Stimulated activated CD8-positive, alpha-beta memory T cell treated with anti-CD3 and anti-CD28 coated beads, Interleukin-2, amount 100 ng/mL, for 48 hours (primary cell): Measurements from ENCODE around the gene OTUD6A.
"Not testable (repeated sequence)": the region's sequence is repeated elsewhere in the genome, so short reads cannot be mapped to it uniquely, and the experiment has no call there.

Experiments used
- DNase-seq, 2 donors: peaks; one replicate each; pipeline ENCODE4 v3.0.0-alpha.2; 2020; ENCODE audit warnings: low read depth in 2 of 2

The OTUD6A gene

DNA sequence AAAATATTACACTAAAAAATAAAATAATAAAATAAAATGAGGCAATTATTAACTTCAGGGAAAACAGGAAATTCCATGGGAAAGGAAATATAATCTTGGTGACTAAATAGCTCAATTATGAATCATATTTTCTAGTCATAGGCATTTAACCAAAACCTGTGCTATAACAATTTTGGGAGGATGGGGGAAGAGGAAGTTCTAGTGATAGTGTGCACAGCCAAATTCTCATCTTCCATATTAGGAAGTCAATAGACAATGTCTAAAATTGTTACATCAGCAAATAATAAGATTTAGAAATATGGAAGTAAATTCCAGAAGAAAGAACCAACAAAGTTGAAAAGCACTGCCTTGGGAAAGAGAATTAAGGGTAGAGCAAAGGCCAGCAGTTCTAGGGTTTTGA is 15.3 kb upstream of the OTUD6A start:
- no peak for DNase-seq

DNA sequence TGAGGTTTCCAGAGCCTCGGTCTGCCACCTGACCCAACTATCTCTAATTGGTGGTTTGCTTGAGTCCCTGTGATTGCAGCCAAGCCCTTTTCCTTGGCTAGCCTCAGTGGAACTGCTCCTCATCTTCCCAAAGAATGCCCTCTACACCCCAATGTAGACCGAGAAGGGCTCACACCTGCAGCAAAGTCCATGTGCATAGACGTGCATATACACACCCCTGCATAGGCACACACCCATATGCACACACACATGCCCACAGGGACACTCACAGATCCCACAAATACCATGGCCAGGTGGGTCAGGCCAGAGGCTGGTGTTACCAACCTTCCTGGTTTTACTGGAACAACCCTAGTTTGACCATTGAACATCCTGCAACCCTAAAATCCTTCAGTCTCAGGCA is 12.9 kb upstream of the OTUD6A start:
- DNase-seq, result no peak

DNA sequence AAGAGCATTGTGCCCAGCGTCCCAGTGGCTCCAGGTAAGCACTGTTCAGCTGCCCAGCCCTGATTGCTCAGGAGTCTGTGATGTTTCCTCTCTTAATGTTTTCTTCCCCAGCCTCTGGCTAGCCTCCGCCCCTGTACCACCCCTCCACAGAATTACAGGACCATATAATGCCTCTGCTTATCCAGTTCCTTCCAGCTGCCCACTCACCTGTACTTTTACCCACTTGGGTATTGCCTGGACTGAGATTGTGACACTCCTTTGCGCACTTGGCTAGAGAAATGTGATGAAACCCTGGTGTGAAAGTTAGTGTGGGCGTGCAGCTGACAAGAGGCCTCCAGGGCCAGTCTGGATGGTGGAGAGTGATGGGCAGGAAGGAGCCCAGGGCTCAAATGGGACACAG is 12.3 kb upstream of the OTUD6A start, which contains the start of gene AWAT2:
Gene AWAT2, minus strand, starts transcription at position 14 of the 400 bp plus-strand sequence. Its CDS starts 6 bp downstream, at position 8.
- DNase-seq, result no peak

DNA sequence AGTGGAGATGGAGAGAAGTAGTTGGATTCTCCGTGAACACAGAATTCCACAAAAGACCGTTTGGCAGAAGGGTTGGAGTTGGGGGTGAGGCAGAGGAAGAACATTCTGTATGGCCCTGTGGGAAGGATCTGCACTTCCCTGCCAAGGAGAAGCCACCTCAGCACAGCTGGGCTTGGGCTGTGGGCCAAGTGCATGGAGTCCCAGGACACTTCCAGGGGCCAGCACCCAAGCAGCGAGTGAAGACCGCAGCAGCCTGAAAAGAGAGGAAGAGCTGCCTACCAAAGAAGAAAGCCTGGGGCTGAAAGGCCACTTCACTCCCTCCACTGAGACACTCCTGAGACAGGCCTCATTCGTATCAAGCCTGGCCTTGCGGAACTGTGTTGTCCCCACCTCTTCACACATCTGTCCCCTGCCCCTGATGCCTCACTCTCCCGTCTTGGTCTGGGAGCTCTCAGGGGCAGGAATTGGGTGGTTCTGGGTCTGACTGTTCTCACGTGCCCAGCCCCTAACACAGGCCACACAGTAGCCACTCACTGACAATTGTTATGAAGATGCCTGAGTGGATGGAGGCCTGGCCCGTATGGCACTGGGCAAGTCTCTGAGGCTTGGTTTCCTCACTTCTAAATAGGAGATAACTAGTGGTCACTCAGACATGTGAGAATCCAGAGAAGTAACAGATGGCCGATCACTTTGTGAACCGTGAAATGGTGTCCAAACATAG is 9.2 kb upstream of the OTUD6A start:
- no peak for DNase-seq

DNA sequence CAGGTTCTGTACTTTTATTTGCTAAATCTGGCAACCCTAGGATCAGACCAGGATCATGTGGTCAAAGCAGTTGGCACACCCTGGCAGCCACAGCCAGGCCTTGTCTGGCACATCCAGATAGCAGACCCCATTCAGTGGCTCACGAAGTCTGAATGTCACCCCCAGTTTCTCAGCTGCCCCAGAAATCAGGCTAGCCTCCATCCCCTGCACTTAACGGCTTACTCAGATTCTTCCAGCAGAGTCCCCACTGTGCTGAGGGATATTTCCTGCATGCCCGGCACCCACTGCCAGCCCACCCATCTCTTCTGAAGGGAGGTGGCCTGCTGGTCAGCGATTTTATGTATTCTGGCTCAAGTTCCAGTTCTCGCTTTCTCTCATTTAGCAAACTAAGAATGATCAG is 7.9 kb upstream of the OTUD6A start:
- no peak for DNase-seq

DNA sequence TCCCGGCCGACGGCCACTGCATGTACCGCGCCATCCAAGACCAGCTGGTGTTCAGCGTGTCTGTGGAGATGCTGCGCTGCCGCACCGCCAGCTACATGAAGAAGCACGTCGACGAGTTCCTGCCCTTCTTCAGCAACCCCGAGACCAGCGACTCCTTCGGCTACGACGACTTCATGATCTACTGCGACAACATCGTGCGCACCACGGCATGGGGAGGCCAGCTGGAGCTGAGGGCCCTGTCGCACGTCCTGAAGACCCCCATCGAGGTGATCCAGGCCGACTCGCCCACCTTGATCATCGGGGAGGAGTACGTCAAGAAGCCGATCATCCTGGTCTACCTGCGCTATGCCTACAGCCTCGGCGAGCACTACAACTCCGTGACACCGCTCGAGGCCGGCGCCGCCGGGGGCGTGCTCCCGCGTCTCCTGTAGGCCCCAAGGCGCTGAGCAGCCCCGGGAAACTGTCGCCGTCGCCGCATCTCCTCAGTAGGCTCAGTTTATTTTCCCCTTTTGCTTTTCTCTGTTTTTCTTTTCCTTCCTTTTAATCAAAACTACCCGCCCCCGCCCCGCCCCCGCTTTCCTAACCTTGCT is 799 bp downstream of the OTUD6A start:
- DNase-seq, result no peak

DNA sequence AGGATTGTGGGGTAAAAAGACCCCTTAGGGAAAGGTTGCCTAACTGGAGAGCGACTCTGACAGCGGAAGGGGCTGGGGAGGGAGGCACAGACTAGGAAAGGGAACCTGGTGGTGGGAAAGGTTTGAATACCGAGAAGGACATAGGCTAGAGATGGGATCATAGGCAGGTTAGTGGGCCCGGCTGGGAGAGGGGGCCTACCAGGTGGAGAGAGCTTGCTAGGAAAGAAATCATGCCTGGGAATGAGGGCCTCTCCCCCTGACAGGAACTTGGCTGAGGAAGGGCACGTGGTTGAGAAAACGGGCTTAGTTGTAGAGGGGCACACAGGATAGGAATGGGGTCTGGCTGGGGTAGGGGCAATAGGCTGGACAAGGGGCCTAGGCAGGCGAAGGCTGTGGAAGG is 4.4 kb downstream of the OTUD6A start:
- DNase-seq, result no peak

DNA sequence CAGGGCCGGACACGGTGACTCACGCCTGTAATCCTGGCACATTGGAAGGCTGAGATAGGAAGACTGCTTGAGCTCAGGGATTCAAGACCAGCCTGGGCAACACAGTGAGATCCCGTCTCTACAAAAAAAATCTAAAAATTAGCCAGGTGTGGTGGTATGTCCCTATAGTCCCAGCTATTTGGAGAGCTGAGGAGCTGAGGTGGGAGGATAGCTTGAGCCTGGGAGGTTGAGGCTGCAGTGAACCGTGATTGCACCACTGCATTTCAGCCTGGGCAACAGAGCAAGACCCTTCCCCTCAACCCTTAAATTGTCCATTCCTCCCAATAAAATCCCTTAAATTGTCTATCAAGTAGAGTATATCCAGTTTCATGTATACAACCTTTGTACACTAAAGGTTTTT is 17.0 kb downstream of the OTUD6A start:
- no peak for DNase-seq

DNA sequence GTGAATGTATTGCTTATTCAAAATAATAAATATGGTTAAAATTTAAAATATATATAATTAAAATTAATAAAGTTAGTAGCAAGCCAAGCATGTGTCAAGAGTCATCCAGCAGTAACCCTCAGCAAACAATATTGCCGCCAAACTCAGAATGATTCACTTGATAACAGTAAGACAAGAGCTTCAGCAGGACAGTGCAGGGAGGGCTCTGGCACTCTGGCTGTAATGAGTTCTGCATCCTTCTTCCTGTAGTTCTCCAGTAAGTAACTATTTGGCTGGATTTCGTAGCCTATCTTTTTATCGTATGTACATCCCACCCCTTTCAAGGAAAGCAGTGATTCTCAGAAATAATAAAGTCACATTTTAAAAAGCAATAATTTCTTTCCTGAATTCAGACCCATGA is 17.6 kb downstream of the OTUD6A start:
- no peak for DNase-seq

DNA sequence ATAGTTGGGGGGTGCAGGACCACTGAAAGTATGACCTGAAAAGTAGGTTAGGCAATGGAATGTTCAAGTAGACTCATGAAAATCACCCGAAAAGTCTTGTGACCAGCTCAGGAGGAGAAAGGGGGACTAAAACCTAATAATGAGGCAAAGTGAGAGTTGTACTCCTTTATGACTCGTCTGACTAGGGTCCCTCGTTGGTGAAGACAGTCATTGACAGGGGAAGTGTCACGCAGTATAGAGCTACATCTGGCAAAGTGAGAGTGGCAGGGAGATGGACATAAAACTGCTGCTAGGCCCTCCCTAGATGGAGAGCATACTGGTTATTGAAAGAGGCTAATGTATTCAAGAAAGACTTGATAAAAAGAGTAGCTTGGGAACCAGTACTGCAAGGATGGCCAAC is 20.5 kb downstream of the OTUD6A start:
- DNase-seq, result no peak

DNA sequence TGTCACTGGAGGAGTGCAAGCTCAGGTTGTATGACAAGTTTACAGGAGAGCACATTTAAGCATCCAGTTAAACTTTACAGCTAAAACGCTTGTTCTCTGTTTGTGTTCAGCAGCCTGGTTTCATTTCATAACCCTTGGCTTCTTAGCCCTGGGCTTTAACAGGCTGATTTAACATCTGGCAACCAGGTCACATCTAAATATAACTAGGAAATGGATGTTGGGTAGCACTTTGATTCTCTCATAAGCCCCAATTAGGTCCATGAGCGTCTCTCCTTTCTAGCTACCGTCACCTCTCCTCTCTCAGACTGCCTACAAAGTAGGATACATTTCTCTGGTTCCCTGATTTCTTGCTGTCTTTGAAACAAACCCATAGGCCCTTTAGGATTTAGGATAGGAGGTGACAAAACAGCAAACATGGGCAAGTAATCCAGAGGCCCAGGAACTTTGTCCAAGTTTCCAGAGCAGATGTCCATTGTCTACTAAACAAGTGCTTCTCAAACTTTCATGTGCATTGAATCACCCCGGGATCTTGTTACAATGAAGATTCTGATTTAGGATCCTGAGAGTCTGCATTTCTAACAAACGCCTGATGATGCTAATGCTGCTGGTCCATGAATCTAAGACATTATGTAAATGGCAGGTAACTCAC is 22.5 kb downstream of the OTUD6A start:
- no peak for DNase-seq

DNA sequence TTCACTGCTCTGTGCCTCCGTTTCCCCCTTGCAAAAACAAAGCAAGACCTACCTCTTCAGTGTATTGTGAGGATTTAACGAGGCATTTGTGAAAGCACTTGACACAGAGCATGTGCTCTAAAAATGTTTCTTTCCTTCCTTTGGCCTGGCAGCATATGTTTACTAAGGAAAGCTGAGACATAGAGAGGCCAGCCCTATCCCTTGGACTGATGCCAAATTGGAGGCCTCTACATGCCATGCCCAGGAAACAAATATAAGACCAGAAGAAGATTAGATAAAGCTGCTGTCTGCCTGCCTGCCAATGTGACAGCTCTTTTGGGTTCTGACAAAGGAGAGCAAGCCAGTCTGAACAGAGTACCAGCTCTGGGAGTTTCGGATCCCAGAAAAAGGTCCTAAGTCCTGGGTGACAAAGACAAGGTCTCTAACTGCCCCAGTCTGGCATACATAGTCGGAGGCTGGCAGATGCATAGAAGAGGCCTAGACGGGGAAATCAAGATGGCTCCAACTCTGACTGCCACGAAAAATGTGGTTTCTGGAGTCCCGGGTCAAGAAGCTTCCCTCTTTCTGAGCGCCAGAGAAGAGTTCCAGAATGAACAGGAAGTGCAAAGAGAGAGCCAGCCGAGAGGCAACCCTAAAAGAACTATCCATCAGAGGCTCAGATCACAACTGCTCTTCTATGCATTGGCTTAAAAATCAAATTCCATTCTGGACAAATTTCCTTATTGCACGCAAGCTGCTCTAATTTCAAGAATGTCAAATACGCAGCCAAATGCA is 25.8 kb downstream of the OTUD6A start:
- DNase-seq, result no peak

DNA sequence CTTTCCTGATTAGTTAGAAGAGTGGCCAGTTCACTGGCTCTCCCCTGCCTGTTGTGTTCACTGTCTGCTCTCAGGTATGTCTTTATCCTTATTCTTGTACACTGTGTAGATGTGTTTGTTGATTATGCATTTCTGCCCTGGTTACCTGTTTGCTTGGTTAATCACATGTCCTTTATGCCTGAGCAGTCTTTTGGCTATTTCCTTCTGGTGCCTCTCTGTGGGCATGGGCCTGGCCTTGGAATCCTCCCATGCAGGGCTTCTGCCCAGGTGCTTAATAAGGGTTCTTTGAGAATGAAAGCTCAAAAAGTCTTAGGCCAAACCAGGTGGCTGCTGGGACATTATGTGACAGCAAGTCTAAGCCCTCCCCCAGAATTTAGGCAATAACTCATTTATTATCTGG is 26.5 kb downstream of the OTUD6A start:
- no peak for DNase-seq

DNA sequence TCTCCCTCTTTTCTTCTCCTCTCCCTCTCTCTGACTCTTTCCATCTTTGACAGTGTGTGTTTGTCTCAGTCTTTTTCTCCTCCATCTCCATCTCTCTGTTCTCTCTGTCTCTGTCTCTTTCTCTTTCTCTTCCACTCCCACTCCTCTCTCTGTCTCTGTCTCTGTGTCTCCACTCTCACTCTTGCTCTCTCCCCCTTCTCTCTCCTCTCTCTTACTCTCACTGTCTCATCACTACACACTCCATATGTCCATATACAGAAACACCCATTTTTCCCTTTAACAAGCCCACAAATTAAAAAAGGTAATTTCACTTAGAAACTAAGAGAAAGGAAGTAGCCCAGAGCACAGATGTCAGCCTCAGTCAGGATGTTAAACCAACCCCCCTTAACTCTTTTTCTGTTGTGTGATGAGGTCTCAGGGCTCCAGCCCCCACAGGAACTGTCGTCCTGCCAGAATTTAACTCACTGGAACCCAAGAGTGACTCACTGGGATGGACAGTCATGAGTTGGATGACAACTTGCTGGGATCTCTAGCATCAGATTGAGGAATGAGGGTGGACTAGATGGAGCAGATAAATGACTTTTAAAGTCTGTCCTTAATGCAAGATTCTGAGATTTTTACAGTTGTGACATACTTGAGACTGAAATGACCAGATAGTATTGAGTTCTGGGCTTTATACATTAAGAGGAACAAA is 27.5 kb downstream of the OTUD6A start:
- no peak for DNase-seq

DNA sequence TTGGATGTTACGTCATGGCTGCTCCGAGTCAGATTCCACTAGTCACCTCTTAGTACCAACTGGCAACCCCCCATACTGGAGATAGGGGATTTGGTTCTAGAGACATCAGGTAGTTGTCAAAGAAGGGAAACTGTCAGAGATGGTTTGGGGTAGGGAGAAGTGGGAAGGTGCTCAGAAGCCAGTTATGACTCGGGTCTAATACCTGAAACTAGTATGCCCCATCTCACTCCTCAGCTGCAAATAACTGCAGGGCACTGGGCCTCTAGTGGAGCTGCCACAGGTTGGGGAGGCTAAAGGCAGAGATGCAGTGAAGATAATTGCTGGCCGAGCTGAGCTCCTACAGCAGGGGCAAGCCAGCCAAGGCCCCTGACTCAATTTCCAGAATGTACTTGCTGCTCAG is 30.0 kb downstream of the OTUD6A start:
- DNase-seq, result no peak

DNA sequence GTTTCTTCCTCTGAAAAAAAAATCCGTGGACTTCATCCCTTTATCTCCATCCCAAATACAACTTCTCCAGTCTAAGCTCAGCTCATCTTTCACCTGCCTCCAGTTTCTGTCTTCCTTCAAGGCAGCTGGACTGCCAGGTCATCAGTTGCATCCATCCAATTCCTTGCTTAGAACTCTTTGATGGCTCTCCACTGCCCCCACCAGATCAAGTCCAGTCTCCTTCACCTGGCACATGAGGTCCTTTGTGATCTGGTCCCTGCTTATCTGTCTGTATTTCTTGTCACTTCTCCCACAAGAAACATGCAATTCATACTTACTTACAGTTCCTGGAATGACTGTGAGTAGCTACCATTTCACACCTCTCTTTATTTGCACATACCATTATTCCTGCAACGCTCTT is 33.8 kb downstream of the OTUD6A start:
- no peak for DNase-seq

DNA sequence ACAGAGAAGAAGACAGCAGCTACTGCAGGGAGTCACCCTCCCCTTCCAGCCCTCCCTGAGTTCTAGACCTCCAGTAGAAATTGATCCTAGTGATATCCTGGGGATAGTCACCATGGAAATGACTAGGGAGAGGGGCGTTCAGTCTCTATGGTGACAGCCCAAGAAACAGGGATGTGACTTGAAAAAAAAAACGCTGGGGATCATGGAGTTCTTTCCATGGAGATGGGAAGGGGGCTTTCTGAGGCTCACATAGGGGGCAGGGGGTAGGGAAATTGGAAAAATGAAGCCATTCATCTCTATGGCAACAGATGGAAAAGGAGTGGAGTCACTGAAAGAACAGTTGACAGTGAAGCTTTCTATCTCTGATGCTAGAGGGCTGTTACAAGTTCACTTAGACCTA is 43.0 kb downstream of the OTUD6A start:
- no peak for DNase-seq

DNA sequence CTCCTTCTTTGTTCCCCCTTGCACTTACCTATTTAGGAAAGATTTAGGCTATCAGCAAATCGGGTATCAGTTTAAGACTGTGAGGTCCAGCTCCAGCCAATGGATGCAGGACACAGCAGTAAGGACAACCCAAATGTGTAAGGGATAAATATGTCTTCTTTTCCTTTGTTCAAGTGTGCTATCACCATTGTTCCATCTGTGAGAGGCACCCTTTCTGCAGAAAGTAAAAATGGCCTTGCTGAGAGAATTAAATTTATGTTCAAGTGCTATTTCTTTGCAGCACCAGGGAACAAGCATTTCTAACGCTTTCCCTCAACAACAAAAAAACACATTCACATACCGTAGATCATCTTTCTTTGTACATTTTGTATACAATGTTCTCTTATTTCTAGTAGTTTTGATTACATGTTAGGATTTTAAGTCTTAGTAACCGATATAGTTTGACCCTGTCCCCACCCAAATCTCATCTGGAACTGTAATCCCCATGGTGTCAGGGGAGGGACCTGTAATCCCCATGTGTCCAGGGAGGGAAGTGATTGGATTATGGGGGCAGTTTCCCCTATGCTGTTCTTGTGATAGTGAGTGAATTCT is 49.3 kb downstream of the OTUD6A start:
- not testable (repeated sequence) for DNase-seq
